Measurements from ENCODE around the gene NOL3. TPM values are rescaled to one million over a fixed set of nuclear protein-coding genes. Genes with fewer than 3 reads are reported as not detected.
A peak's percentile ranks its signal among the peaks of the same experiment; 100 is the strongest.

The NOL3 gene
- total and polyA plus RNA-seq, 12 donors: 71.8 to 132 (median 84.1) TPM

- no peaks in the 10 kb centered on the region for H3K9me3 ChIP-seq
- TF ChIP-seq, protein P1, sequence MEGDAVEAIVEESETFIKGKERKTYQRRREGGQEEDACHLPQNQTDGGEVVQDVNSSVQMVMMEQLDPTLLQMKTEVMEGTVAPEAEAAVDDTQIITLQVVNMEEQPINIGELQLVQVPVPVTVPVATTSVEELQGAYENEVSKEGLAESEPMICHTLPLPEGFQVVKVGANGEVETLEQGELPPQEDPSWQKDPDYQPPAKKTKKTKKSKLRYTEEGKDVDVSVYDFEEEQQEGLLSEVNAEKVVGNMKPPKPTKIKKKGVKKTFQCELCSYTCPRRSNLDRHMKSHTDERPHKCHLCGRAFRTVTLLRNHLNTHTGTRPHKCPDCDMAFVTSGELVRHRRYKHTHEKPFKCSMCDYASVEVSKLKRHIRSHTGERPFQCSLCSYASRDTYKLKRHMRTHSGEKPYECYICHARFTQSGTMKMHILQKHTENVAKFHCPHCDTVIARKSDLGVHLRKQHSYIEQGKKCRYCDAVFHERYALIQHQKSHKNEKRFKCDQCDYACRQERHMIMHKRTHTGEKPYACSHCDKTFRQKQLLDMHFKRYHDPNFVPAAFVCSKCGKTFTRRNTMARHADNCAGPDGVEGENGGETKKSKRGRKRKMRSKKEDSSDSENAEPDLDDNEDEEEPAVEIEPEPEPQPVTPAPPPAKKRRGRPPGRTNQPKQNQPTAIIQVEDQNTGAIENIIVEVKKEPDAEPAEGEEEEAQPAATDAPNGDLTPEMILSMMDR (IDR thresholded peaks at IDR 0.05): no peak
- H3K4me1 ChIP-seq: peaks cover 4 to 34% (median 25%) of the 10 kb centered on the region in 9 donors
- peak; percentile 62 to 90 (median 82) for ATAC-seq
- peak within 1 kb of the TSS; percentile 49 to 87 (median 68) for H3K4me3 ChIP-seq
- DNase-seq: peak; percentile 76 to 80
- intact Hi-C loops (cut with DNase I): loop anchor here in 5 of 10 donors (2.0 to 10.0 kb wide), 5 partner anchors 34 to 174 kb away; no protein-coding TSS in a partner anchor
- peaks cover 0 to 38% (median 15%) of the 10 kb centered on the region in 9 donors for H3K36me3 ChIP-seq
- peaks cover 0 to 30% (median 0%) of the 10 kb centered on the region in 7 donors for H3K27me3 ChIP-seq
- 0 to 1% methylated on average over 34 of the region's 34 CpGs for WGBS, 2 donors
- peak within 1 kb of the TSS; percentile 64 to 90 (median 83) for H3K27ac ChIP-seq
Measured at GRCh38 chr16:67150833-67151396, 19.4 kb upstream of the NOL3 start, which contains the start of gene B3GNT9. Gene B3GNT9, minus strand, starts transcription at chr16:67150998. Its CDS starts 513 bp downstream, at chr16:67150485.

- Histone ChIP-seq H3K4me1 (peaks cover 4 to 34% (median 25%) of the 10 kb centered on the region in 9 donors), H3K27ac (peak overlapping the region in 7 of 10 donors; percentile 76 to 90 (median 86)), H3K4me3 (peak overlapping the region in 7 of 10 donors; percentile 60 to 84 (median 67)), H3K36me3 (peaks cover 0 to 31% (median 13%) of the 10 kb centered on the region in 9 donors), H3K27me3 (peaks cover 0 to 30% (median 0%) of the 10 kb centered on the region in 7 donors), H3K9me3 (no peaks in the 10 kb centered on the region)
- intact Hi-C loops (cut with DNase I): loop anchor here in 5 of 10 donors (2.0 to 10.0 kb wide), 5 partner anchors 33 to 174 kb away; no protein-coding TSS in a partner anchor
- ATAC-seq: no peak
- WGBS, 2 donors: 51 to 53% methylated on average over 8 of the region's 8 CpGs
- DNase-seq: no peak
- TF ChIP-seq, protein P1 (IDR thresholded peaks at IDR 0.05): no peak
Measured at GRCh38 chr16:67151431-67152097, 18.8 kb upstream of the NOL3 start.

- no peaks in the 10 kb centered on the region for H3K9me3 ChIP-seq
- H3K4me3 ChIP-seq: peak overlapping the region in 7 of 10 donors; percentile 14 to 35 (median 31)
- no peak for ATAC-seq
- intact Hi-C loops (cut with DNase I): loop anchor here (1.0 to 10.0 kb wide), 10 partner anchors 31 to 178 kb away; no protein-coding TSS in a partner anchor
- no peak for DNase-seq
- H3K4me1 ChIP-seq: peaks cover 10 to 45% (median 35%) of the 10 kb centered on the region in 9 donors
- WGBS, 2 donors: 24 to 37% methylated on average over 61 of the region's 61 CpGs
- no peak overlapping the region for H3K27ac ChIP-seq
- TF ChIP-seq, protein P1 (IDR thresholded peaks at IDR 0.05): no peak
- H3K36me3 ChIP-seq: peaks cover 0 to 7% (median 0%) of the 10 kb centered on the region in 9 donors
- peaks cover 0 to 23% (median 0%) of the 10 kb centered on the region in 7 donors for H3K27me3 ChIP-seq
Measured at GRCh38 chr16:67154578-67155294, 15.6 kb upstream of the NOL3 start.
